Memory B cell (primary cell): Measurements from ENCODE around the gene ZNF148.

Source experiments
- ATAC-seq: fragments of 150-1000 bp; cut with Tn5 transposase; 2 replicates; pipeline ENCODE4 v1.10.0; 2021; ENCODE audit warnings: low read depth, mild to moderate bottlenecking, moderate library complexity
- DNase-seq, 2 donors: peaks; one replicate each; pipeline ENCODE4 v3.0.0; 2022; ENCODE audit warnings: low spot score in 2 of 2
- H3K27ac Mint-ChIP-seq: one replicate; pipeline ENCODE4 v1.8.0; 2022; ENCODE audit warnings: mild to moderate bottlenecking, moderate library complexity, mixed read lengths
- H3K27me3 Mint-ChIP-seq: one replicate; pipeline ENCODE4 v1.8.0; 2022; ENCODE audit warnings: mixed read lengths
- H3K36me3 Mint-ChIP-seq: one replicate; pipeline ENCODE4 v1.8.0; 2022; ENCODE audit warnings: mild to moderate bottlenecking, mixed read lengths
- H3K4me1 Mint-ChIP-seq: one replicate; pipeline ENCODE4 v1.8.0; 2022; ENCODE audit warnings: mixed read lengths
- H3K4me3 Mint-ChIP-seq: one replicate; pipeline ENCODE4 v1.8.0; 2022; ENCODE audit warnings: mild to moderate bottlenecking, moderate library complexity, mixed read lengths
- H3K9me3 Mint-ChIP-seq: one replicate; pipeline ENCODE4 v1.8.0; 2022; ENCODE audit warnings: mixed read lengths

The ZNF148 gene

DNA sequence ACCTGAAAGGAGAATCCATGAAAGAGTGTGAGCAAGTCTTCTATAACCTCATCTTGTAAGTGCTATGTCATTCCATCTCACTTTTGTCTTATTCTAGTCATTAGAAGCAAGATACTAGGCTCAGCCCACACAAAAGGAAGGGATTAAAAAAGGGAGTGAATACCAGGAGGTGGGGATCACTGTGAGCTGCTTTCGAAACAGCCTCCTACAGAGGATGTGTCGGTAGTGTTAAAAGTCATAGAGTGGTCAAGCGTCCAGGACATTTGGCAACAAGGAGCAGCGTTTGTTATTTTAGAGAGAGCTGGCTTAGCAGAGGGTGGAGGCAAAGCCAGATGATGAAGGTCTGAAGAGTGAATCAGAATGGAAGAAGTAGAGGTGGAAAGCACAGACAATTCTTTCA lies 11.7 kb upstream of the ZNF148 start:
- no peaks in the 10 kb centered on the region for H3K9me3 Mint-ChIP-seq
- peaks cover 8% of the 10 kb centered on the region for H3K27me3 Mint-ChIP-seq
- no peak overlapping the region for H3K4me3 Mint-ChIP-seq
- no peak for DNase-seq
- peaks cover under 1% of the 10 kb centered on the region for H3K4me1 Mint-ChIP-seq
- no peak for ATAC-seq
- no peaks in the 10 kb centered on the region for H3K36me3 Mint-ChIP-seq
- H3K27ac Mint-ChIP-seq, result no peak overlapping the region

DNA sequence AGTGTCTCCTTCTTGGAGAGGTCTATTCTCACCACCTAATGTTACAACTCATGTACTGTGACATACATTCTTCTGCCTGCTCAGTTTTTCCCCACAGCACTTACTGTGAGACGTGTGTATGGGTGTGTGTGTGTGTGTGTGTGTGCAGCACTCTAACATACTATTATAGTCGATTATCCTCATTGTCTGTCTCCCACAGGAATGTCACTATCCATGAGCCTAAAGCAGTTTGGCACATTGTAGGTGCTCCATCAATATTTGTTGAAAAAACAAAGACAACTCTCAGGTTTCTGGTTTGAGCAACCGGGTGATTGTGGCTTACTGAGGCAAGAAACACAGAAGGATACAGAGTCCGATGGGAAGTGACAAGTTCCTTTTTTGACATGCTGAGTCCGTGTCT lies 8.6 kb upstream of the ZNF148 start:
- Mint-ChIP-seq H3K27ac (no peak overlapping the region), H3K9me3 (no peaks in the 10 kb centered on the region), H3K4me3 (no peak overlapping the region), H3K36me3 (no peaks in the 10 kb centered on the region), H3K27me3 (peaks cover 8% of the 10 kb centered on the region), H3K4me1 (peaks cover 4% of the 10 kb centered on the region)
- no peak for DNase-seq
- ATAC-seq, result no peak

DNA sequence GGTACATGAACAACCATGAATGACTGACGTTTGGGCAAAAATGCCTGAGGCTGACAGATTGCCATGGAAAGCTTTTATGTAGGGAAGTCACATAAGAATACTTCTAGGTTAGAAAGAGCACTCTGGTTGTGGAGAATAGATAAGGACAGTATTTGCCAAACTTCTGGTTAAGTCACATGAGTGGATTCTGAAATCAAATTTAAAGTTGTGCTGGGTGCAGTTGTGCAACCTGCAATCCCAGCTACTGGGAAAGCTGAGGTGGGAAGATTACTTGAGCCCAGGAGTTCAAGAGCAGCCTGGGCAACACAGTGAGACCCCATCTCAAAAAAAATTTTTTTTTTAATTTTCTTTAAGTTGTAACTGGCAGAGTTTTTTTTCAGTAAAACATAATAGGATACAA lies 7.2 kb upstream of the ZNF148 start:
- ATAC-seq, result no peak
- Mint-ChIP-seq H3K4me1 (peaks cover 4% of the 10 kb centered on the region), H3K9me3 (no peaks in the 10 kb centered on the region), H3K36me3 (no peaks in the 10 kb centered on the region), H3K4me3 (no peak overlapping the region), H3K27me3 (peaks cover 8% of the 10 kb centered on the region), H3K27ac (no peak overlapping the region)
- no peak for DNase-seq

DNA sequence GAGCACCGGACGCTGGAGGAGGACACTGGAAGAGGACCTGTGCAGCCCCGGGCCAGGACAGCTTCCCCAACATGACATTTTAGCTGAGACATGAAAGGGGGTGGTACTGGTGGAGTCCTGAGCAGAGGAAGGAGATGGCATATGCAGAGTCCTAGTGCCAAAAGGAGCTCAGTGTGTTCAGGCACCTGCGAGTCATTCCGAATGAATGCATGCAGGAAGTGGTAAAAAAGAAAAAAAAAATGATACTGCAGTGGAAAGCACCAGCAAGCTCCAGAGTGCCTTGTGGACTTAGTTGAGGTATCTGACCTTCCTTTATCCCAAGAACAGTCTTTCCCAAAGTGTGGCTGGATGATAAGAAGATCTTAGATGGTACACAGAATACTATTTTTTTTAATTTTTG lies 6.6 kb upstream of the ZNF148 start:
- Mint-ChIP-seq H3K27me3 (peaks cover 8% of the 10 kb centered on the region), H3K4me1 (peaks cover 4% of the 10 kb centered on the region), H3K9me3 (no peaks in the 10 kb centered on the region), H3K36me3 (no peaks in the 10 kb centered on the region), H3K27ac (no peak overlapping the region), H3K4me3 (no peak overlapping the region)
- peak; percentile 62 for ATAC-seq
- no peak for DNase-seq

DNA sequence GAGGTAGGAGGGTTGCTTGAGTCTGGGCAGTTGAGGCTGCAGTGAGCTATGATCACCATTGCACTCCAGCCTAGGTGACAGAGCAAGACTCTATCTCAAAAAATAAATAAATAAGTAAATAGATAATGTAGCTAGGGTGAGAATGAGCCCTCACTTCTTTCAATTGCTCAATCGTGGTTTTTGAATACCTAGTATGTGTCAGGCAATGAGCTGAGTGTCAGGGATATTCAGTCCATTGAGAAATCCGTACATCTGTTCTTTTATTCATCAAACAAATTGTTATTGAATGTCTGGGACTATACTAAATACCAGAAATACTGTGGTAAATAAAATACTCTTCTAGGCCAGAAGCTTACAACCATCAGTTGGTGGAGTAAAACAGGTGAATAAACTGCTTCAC lies 6.2 kb upstream of the ZNF148 start:
- Mint-ChIP-seq H3K27ac (no peak overlapping the region), H3K27me3 (peaks cover 8% of the 10 kb centered on the region), H3K9me3 (no peaks in the 10 kb centered on the region), H3K4me1 (peaks cover 4% of the 10 kb centered on the region), H3K36me3 (no peaks in the 10 kb centered on the region), H3K4me3 (no peak overlapping the region)
- no peak for DNase-seq
- ATAC-seq, result no peak

DNA sequence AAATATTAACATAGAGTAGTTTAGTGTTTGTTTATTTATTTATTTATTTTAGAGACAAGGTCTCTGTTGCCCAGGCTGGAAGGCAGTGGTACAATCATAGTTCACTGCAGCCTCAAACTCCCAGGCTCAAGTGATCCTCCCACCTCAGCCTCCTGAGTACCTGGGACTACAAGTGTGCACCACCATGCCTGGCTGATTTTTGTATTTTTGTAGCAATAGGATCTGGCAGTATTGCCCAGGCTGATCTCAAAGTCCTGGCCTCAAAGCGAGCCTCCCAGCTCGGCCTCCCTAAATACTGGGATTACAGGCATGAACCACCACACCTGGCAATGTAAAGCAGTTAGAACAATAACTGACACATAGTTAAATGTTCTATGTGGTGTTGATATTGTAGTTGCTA lies 4.4 kb upstream of the ZNF148 start:
- Mint-ChIP-seq H3K27ac (no peak overlapping the region), H3K4me3 (no peak overlapping the region), H3K36me3 (peaks cover under 1% of the 10 kb centered on the region), H3K27me3 (peaks cover 8% of the 10 kb centered on the region), H3K9me3 (no peaks in the 10 kb centered on the region), H3K4me1 (peaks cover 8% of the 10 kb centered on the region)
- ATAC-seq (no peak), DNase-seq (no peak)

DNA sequence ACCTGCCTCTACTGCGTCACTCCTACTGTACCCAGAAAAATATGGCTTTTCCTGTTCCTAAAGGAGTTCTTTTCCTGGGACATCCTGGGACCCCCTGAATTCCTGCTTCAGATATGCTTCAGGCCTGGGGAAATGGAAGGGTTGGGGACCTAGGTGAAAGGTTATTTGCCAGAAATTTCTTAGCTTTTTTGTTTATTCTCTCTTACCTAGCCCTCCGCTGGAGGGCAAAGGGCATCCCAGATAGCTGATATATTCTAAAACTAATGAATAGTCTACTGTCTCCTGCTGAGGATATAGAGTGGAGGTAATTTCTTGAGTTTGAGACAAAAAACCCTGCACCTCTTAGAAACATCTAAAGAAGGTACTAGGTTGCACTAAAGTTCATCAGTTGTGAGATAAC lies 3.6 kb upstream of the ZNF148 start:
- H3K36me3 Mint-ChIP-seq, result peaks cover 1% of the 10 kb centered on the region
- peaks cover 6% of the 10 kb centered on the region for H3K27me3 Mint-ChIP-seq
- H3K4me3 Mint-ChIP-seq, result no peak overlapping the region
- peaks cover 13% of the 10 kb centered on the region for H3K4me1 Mint-ChIP-seq
- DNase-seq (no peak), ATAC-seq (no peak)
- H3K27ac Mint-ChIP-seq, result no peak overlapping the region
- no peaks in the 10 kb centered on the region for H3K9me3 Mint-ChIP-seq

DNA sequence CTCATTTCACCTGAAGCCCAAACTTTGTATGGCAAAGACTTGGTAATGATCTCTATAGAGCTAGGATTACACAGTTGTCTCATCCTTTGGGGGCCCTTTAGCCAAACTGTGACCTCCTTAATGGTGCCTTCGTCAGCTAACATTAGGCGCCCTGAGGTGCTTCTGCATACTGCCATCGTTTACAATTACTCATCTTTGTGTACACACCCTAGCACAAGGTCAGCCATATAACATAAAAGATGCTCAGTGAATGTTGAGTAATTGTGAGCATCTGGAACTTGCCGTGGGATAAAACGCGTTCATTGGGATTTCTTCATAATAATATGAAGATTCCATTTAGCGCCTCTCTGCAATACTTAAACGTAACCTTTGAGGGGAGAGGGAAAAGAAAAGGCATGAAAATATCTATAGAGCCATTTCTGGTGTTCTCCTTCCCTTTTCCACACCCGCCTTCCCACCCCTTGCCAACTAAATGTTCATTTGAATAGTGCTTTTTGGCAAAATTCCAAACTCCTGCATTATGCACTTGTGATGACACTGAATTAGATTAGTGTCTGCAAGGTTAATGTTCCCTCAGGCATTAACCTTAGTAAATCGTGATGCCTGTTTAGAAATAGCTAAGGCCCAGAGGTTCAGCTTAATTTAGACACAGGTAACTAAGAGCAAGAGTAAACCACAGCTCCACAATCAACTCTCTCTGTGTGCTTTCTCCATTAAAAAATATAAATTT lies 990 bp upstream of the ZNF148 start:
- Mint-ChIP-seq H3K4me1 (peaks cover 20% of the 10 kb centered on the region), H3K36me3 (peaks cover 4% of the 10 kb centered on the region), H3K27ac (peak overlapping the region; percentile 88), H3K9me3 (no peaks in the 10 kb centered on the region), H3K4me3 (peak overlapping the region; percentile 90), H3K27me3 (no peaks in the 10 kb centered on the region)
- DNase-seq (no peak), ATAC-seq (no peak)

DNA sequence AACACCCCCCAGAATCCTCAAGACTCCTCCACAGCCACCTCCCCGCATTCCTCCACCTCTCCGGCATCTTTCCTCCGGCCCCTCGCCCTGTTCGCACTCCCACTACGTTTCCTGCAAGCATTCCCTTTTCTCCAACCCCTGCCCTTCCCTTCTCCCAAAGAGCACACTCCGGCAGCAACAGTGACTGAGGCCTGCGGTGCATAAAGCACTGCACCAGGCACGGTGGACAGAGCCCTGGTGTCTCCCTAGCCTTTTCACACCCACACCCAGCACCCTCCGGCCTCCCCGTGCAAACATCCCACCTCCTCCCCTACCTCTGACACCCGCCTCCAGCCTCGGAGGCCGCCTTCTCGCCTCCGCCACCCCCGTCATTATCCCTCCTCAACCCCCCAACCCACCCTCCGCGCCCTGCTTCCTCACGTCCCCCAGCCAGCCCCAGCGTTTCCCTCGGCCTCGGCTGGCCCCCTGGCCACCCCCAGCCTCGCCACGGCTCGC lies 577 bp downstream of the ZNF148 start:
- Mint-ChIP-seq H3K36me3 (peaks cover 9% of the 10 kb centered on the region), H3K4me1 (peaks cover 27% of the 10 kb centered on the region), H3K9me3 (no peaks in the 10 kb centered on the region), H3K27ac (peak overlapping the region; percentile 88), H3K27me3 (no peaks in the 10 kb centered on the region), H3K4me3 (peak overlapping the region; percentile 93)
- no peak for DNase-seq
- peak; percentile 9 for ATAC-seq

DNA sequence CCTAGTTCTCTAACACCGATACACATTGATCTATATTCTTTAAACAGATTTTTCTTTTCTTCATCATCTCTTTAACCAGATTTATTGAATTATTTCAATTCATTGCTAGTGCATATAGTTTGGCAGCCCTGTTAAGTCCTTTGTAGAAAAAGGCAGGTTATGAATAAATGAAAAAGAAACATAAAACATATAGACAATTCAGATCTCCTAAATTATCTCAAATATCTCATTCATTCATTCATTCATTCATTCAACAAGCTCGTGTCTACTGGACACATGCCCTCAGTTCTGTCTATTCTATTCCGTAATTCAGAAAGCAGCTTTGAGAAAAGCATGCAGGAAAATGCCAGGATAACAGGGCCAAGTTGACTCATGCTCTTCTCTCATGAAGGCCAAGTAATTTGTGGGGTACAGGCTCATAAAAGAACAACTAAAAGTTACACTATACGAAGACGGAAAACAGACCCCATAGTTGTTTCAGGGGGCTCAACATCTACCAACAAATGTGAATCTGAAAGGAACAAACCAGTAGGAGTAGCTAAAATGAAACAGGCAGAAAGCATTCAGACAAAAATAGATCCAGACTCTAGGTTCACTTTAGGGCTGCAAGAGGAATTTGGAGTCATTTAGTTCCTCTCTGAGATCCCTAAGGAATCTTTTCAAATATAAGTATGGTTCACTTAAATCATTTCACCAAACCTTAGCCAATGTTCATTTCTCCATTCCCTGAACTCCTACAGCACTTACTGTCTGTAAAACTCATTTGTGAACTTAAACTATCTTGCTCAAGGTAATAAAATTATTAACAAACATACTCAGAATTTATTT lies 7.5 kb downstream of the ZNF148 start:
- Mint-ChIP-seq H3K4me3 (no peak overlapping the region), H3K27me3 (no peaks in the 10 kb centered on the region), H3K36me3 (peaks cover 20% of the 10 kb centered on the region), H3K4me1 (peaks cover 42% of the 10 kb centered on the region), H3K27ac (peak overlapping the region; percentile 41), H3K9me3 (no peaks in the 10 kb centered on the region)
- DNase-seq (no peak), ATAC-seq (no peak)

DNA sequence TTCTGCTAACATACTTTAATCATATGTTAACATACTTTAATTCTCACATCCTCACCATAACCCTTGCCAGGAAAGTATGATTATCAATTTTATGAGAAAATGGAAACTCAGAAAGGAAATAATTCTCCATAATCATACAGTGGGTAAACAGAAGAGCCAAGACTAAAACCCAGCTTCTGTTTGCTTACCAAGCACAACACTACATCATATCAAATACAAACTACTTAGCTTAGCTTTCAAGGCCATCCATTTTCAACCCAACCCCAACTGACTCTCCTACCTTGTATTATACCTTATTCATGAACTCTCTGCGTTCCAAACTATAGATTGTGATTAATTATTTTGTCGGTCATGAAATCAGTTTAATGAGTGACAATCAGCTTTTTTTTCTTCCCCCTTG lies 9.0 kb downstream of the ZNF148 start:
- no peaks in the 10 kb centered on the region for H3K9me3 Mint-ChIP-seq
- ATAC-seq (no peak), DNase-seq (no peak)
- no peak overlapping the region for H3K4me3 Mint-ChIP-seq
- H3K27me3 Mint-ChIP-seq, result no peaks in the 10 kb centered on the region
- H3K4me1 Mint-ChIP-seq, result peaks cover 46% of the 10 kb centered on the region
- H3K36me3 Mint-ChIP-seq, result peaks cover 18% of the 10 kb centered on the region
- peak overlapping the region; percentile 33 for H3K27ac Mint-ChIP-seq

DNA sequence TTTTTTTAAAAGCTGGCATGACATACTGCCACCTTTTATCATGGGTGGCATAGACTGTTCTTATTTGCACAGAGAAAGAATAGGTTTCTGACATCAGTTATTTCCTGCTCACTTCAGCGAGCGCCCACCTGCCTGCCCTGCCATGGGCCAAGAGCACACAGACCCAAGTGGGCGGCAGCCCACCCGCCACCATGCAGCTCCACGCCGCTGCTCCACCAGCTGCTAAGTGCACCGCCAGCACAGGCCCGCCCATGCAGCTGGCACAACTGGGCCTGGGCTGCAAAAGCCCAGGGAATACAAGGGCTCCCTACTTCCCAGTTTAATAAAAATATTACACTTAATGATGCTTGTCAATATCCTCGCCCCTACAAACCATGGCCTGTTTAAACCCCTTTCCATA lies 15.4 kb downstream of the ZNF148 start:
- no peaks in the 10 kb centered on the region for H3K9me3 Mint-ChIP-seq
- H3K4me3 Mint-ChIP-seq, result no peak overlapping the region
- peak overlapping the region; percentile 48 for H3K27ac Mint-ChIP-seq
- H3K4me1 Mint-ChIP-seq, result peaks cover 43% of the 10 kb centered on the region
- no peak for DNase-seq
- ATAC-seq, result peak; percentile 13
- H3K27me3 Mint-ChIP-seq, result no peaks in the 10 kb centered on the region
- H3K36me3 Mint-ChIP-seq, result peaks cover 3% of the 10 kb centered on the region

DNA sequence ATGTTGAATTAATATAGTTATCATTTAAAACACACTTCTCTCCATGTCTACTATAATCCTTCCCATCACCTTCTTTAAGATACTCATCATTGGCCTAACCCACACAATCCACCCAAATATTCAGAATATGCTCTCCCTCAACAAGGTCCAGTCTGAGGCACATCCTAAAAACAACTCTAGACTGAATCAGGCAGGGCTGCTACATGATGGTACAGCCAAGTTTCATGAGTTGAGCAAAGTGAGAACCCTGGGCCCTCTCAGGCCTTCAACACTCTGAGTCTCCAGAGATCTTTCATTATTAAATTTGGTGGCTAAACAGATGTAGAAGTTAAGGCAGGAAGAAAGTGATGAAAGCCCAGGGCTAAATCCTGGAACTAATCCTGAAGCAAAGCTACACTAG lies 16.2 kb downstream of the ZNF148 start:
- ATAC-seq (no peak), DNase-seq (no peak)
- H3K36me3 Mint-ChIP-seq, result peaks cover 3% of the 10 kb centered on the region
- no peaks in the 10 kb centered on the region for H3K9me3 Mint-ChIP-seq
- peaks cover 42% of the 10 kb centered on the region for H3K4me1 Mint-ChIP-seq
- peak overlapping the region; percentile 48 for H3K27ac Mint-ChIP-seq
- H3K4me3 Mint-ChIP-seq, result no peak overlapping the region
- no peaks in the 10 kb centered on the region for H3K27me3 Mint-ChIP-seq

DNA sequence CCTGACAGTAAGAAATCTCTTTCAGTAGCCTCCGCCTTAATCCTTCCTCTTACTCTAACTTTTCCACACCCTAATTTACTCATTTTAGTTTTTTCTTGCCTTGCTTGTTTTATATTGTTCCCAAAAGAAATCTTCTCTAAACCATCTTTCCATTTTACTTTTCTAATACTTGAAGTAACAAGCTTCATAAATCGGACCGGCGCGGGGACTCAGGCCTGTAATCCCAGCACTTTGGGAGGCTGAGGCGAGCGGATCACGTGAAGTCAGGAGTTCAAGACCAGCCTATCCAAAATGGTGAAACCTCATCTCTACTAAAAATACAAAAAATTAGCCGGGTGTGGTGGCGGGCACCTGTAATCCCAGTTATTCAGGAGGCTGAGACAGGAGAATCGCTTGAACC lies 17.3 kb downstream of the ZNF148 start:
- Mint-ChIP-seq H3K9me3 (no peaks in the 10 kb centered on the region), H3K4me1 (peaks cover 44% of the 10 kb centered on the region), H3K4me3 (peak overlapping the region; percentile 78), H3K36me3 (peaks cover 2% of the 10 kb centered on the region), H3K27me3 (no peaks in the 10 kb centered on the region), H3K27ac (peak overlapping the region; percentile 48)
- ATAC-seq (no peak), DNase-seq (no peak)
